PC-9 (cell line): ENCODE data around the gene APOL6. TPM values are rescaled to one million over a fixed set of nuclear protein-coding genes. Genes with fewer than 3 reads are reported as not detected.
A peak's percentile ranks its signal among the peaks of the same experiment; 100 is the strongest.

Experiments used
- BruUV-seq: library from RNA; stranded (reverse); fragments of 400-500 nt; replicated peaks from 2 replicates; lab custom pipeline; 2021; lab: Mats Ljungman, UMichigan
- CTCF ChIA-PET: fragments of 300-600 bp; sonication (Branson Sonifier 250); formaldehyde crosslinking; loops from one replicate; lab custom pipeline; 2022; ENCODE audit warnings: antibody characterized with exemption; lab: Charles Lee
- POLR2A ChIA-PET: fragments of 300-600 bp; sonication (Branson Sonifier 250); formaldehyde crosslinking; loops from one replicate; lab custom pipeline; 2022; ENCODE audit warnings: antibody characterized with exemption; ENCODE audit not compliant: unreplicated experiment; lab: Charles Lee
- DNase-seq, 2 experiments: peaks; one replicate each; pipeline versions ENCODE4 v3.0.0 to v3.0.0-alpha.2; 2015 to 2022; ENCODE audit warnings: mixed read lengths in 1 of 2
- H2AFZ ChIP-seq: fragments of 200-600 bp; sonication (generic); 2 replicates; pipeline ENCODE4 v1.8.1; 2017; ENCODE audit warnings: antibody characterized with exemption
- H3F3A ChIP-seq: fragments of 200-600 bp; sonication (generic); 2 replicates; pipeline ENCODE4 v1.8.1; 2017; ENCODE audit warnings: antibody characterized with exemption, mild to moderate bottlenecking, low read depth; ENCODE audit not compliant: insufficient read depth
- H3K27ac ChIP-seq: fragments of 200-600 bp; sonication (generic); 2 replicates; pipeline ENCODE4 v1.6.1; 2016; ENCODE audit warnings: mixed run types
- H3K27me3 ChIP-seq: fragments of 200-600 bp; sonication (generic); 2 replicates; pipeline ENCODE4 v1.6.1; 2016; ENCODE audit warnings: low read depth, mixed run types; ENCODE audit not compliant: insufficient read depth
- H3K36me3 ChIP-seq: fragments of 200-600 bp; sonication (generic); 2 replicates; pipeline ENCODE4 v1.6.1; 2016; ENCODE audit warnings: low read depth, mixed run types
- H3K4me1 ChIP-seq: fragments of 200-600 bp; sonication (generic); replicated peaks from 2 replicates; pipeline ENCODE4 v1.6.1; 2016; ENCODE audit warnings: mixed run types; ENCODE audit not compliant: insufficient read depth
- H3K4me2 ChIP-seq: fragments of 200-600 bp; sonication (generic); 2 replicates; pipeline ENCODE4 v1.6.1; 2017; ENCODE audit warnings: mixed run types
- H3K4me3 ChIP-seq: fragments of 200-600 bp; sonication (generic); 2 replicates; pipeline ENCODE4 v1.6.1; 2016; ENCODE audit warnings: mixed run types
- H3K79me2 ChIP-seq: fragments of 200-600 bp; sonication (generic); 2 replicates; pipeline ENCODE4 v1.6.1; 2017; ENCODE audit warnings: low read depth, mixed run types
- H3K9me2 ChIP-seq: fragments of 200-600 bp; sonication (generic); 2 replicates; pipeline ENCODE4 v1.8.1; 2017; ENCODE audit warnings: mild to moderate bottlenecking; ENCODE audit not compliant: insufficient read depth
- H3K9me3 ChIP-seq: fragments of 200-600 bp; sonication (generic); 2 replicates; pipeline ENCODE4 v1.8.1; 2016; ENCODE audit warnings: low read depth; ENCODE audit not compliant: insufficient read depth
- H4K20me1 ChIP-seq: fragments of 200-600 bp; sonication (generic); 2 replicates; pipeline ENCODE4 v1.8.1; 2017; ENCODE audit not compliant: insufficient read depth
- EZH2 ChIP-seq: fragments of 200-600 bp; sonication (generic); IDR thresholded peaks from 2 replicates; pipeline ENCODE4 v1.8.0; 2017; ENCODE audit warnings: antibody characterized with exemption, low read depth
- intact Hi-C: fragments of 100-400 bp; cut with micrococcal nuclease; formaldehyde crosslinking; loops from one replicate; pipeline ENCODE4 v1.10.0; 2022; ENCODE audit not compliant: unreplicated experiment
- total RNA-seq: library from RNA; stranded (reverse); gene quantifications from 2 replicates; pipeline ENCODE4 v1.2.3, GENCODE V29; 2021
- TF ChIP-seq, protein P1 (sequence below): fragments of 200-600 bp; sonication (generic); conservative IDR thresholded peaks from 2 replicates; pipeline ENCODE4 v1.6.1; 2017; ENCODE audit warnings: mixed run types, antibody characterized with exemption, mild to moderate bottlenecking, moderate library complexity

Gene APOL6
- total RNA-seq, 1 experiment from 2014 or later: 18.6 TPM

DNA sequence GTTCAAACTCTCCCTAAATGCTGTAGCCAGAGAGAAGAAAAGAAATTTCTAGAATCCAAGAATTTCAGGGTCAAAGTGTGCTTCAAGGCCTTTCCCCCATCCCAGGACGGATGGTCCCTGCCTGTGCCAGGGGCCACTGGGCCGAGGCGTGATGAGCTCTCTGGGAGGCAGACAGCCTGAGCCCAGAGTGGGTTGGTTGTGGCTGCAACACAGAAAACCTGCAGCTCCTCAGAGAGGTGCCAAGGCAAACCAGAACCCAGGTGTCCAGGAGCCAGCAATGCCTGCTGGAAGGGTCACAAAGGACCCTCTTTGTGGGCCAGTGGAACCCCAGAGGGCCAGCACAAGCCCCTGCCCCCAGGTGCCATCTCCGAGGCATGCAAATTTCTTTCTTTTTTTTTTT, 2.6 kb upstream of the APOL6 start:
- Histone ChIP-seq H3K4me2 (no peak overlapping the region), H3K27ac (no peak overlapping the region), H4K20me1 (no peaks in the 10 kb centered on the region), H3K9me2 (no peaks in the 10 kb centered on the region), H3F3A (peaks cover 15% of the 10 kb centered on the region; the same call in 1 of the 2 replicates), H2AFZ (no peak overlapping the region), H3K27me3 (no peaks in the 10 kb centered on the region), H3K36me3 (no peaks in the 10 kb centered on the region), H3K79me2 (peaks cover 23% of the 10 kb centered on the region), H3K9me3 (no peaks in the 10 kb centered on the region), H3K4me1 (peaks cover 53% of the 10 kb centered on the region), H3K4me3 (no peak overlapping the region)
- TF ChIP-seq, protein P1, sequence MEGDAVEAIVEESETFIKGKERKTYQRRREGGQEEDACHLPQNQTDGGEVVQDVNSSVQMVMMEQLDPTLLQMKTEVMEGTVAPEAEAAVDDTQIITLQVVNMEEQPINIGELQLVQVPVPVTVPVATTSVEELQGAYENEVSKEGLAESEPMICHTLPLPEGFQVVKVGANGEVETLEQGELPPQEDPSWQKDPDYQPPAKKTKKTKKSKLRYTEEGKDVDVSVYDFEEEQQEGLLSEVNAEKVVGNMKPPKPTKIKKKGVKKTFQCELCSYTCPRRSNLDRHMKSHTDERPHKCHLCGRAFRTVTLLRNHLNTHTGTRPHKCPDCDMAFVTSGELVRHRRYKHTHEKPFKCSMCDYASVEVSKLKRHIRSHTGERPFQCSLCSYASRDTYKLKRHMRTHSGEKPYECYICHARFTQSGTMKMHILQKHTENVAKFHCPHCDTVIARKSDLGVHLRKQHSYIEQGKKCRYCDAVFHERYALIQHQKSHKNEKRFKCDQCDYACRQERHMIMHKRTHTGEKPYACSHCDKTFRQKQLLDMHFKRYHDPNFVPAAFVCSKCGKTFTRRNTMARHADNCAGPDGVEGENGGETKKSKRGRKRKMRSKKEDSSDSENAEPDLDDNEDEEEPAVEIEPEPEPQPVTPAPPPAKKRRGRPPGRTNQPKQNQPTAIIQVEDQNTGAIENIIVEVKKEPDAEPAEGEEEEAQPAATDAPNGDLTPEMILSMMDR: no peak
- BruUV-seq: no TSS peak
- ChIA-PET POLR2A (no interaction called here), CTCF (interaction anchor here (0.7 kb wide), 1 partner anchor 23 kb away, joined by 9 read pairs; no protein-coding TSS in a partner anchor)
- intact Hi-C loops: loop anchor here (1.0 kb wide), 1 partner anchor 15 kb away; no protein-coding TSS in a partner anchor
- DNase-seq: no peak

DNA sequence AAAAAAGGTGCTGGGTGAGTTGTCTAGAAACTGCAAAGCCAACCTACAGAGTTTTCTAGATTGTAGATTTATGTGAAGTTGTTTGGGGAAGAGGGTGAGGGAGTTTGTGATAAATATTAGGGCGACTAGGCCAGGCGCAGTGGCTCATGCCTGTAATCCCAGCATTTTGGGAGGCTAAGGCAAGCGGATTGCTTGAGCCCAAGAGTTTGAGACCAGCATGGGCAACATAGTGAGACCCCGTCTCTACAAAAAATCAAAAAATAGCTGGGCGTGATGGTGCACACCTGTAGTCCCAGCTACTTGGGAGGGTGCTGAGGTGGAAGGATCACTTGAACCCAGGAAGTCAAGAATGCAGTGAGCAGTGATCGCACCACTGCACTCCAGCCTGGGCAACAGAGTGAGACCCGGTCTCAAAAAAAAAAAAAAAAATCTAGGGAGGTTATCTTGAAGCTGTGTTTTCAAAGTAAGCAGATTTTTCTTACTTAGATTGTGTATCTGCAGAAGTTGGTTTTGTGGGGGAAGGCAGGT, 844 bp downstream of the APOL6 start:
- H3K4me1 ChIP-seq: peaks cover 41% of the 10 kb centered on the region
- H3K4me2 ChIP-seq: peak overlapping the region; percentile 87
- H2AFZ ChIP-seq: peak overlapping the region; percentile 73
- H3K9me3 ChIP-seq: peaks cover 3% of the 10 kb centered on the region; the same call in 1 of the 2 replicates
- peaks cover 4% of the 10 kb centered on the region; the same call in 1 of the 2 replicates for H3F3A ChIP-seq
- BruUV-seq: no TSS peak
- peaks cover 29% of the 10 kb centered on the region for H3K79me2 ChIP-seq
- TF ChIP-seq EZH2: no peak
- TF ChIP-seq, protein P1: no peak
- H3K27me3 ChIP-seq: no peaks in the 10 kb centered on the region
- intact Hi-C loops: loop anchor here (2.0 kb wide), 1 partner anchor 188 kb away; no protein-coding TSS in a partner anchor
- DNase-seq: no peak
- no peaks in the 10 kb centered on the region for H3K36me3 ChIP-seq
- ChIA-PET CTCF (interaction anchor here (0.6 to 1.1 kb wide), 4 partner anchors 8 to 218 kb away, joined by 3 to 4 read pairs (median 4); no protein-coding TSS in a partner anchor), POLR2A (interaction anchor here (0.6 to 0.7 kb wide), 3 partner anchors 287 to 519 kb away, joined by 3 to 9 read pairs (median 4); no protein-coding TSS in a partner anchor)
- H3K9me2 ChIP-seq: no peaks in the 10 kb centered on the region
- H4K20me1 ChIP-seq: no peaks in the 10 kb centered on the region
- peak overlapping the region; percentile 80 for H3K4me3 ChIP-seq
- H3K27ac ChIP-seq: peak overlapping the region; percentile 97

DNA sequence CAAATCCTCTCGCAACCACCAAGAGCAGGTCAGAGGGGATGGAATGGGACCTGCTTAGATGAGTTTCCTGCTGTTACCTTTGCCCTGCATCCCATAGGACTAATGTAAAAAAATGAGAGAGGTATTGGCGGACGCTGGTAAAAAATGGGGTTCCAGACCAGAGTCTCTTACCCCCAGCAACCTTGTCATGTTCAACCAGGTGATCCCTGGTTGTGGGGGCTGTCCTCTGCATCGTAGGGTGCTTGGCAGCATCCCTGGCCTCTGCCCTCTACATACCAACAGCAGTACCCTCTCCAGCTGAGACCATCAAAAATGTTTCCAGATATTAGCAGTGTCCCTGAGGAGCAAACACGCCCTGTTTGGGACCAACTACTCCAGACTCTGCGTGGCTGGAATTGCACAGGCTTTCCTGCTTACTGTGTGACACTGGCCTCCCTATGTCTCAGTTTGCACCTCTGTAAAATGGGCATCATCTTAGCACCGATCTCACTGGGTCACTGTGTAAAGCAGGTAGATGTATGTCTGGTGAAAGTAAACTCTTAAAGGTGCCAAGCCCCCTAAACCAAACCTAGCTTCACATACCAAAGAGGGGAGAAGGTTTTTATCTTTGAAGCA, 1.5 kb downstream of the APOL6 start:
- DNase-seq: no peak
- no TSS peak for BruUV-seq
- Histone ChIP-seq H3K9me2 (no peaks in the 10 kb centered on the region), H3K9me3 (peaks cover 3% of the 10 kb centered on the region; the same call in 1 of the 2 replicates), H3K36me3 (peaks cover 2% of the 10 kb centered on the region; the same call in 1 of the 2 replicates), H3K4me2 (peak overlapping the region; percentile 87), H3K79me2 (peaks cover 29% of the 10 kb centered on the region), H4K20me1 (no peaks in the 10 kb centered on the region), H2AFZ (no peak overlapping the region), H3K4me1 (peaks cover 37% of the 10 kb centered on the region), H3K4me3 (peak overlapping the region; percentile 80), H3K27ac (peak overlapping the region; percentile 97), H3K27me3 (no peaks in the 10 kb centered on the region), H3F3A (no peaks in the 10 kb centered on the region; the same call in 1 of the 2 replicates)
- intact Hi-C loops: loop anchor here (2.0 kb wide), 1 partner anchor 187 kb away; no protein-coding TSS in a partner anchor
- ChIA-PET CTCF (interaction anchor here (0.6 to 1.1 kb wide), 2 partner anchors 9 to 219 kb away, joined by 3 read pairs; no protein-coding TSS in a partner anchor), POLR2A (interaction anchor here (0.6 to 0.7 kb wide), 2 partner anchors 286 to 519 kb away, joined by 3 to 9 read pairs; no protein-coding TSS in a partner anchor)
- TF ChIP-seq EZH2: no peak
- TF ChIP-seq, protein P1: no peak
